Measurements from ENCODE around the gene TAS2R41.

The TAS2R41 gene

DNA sequence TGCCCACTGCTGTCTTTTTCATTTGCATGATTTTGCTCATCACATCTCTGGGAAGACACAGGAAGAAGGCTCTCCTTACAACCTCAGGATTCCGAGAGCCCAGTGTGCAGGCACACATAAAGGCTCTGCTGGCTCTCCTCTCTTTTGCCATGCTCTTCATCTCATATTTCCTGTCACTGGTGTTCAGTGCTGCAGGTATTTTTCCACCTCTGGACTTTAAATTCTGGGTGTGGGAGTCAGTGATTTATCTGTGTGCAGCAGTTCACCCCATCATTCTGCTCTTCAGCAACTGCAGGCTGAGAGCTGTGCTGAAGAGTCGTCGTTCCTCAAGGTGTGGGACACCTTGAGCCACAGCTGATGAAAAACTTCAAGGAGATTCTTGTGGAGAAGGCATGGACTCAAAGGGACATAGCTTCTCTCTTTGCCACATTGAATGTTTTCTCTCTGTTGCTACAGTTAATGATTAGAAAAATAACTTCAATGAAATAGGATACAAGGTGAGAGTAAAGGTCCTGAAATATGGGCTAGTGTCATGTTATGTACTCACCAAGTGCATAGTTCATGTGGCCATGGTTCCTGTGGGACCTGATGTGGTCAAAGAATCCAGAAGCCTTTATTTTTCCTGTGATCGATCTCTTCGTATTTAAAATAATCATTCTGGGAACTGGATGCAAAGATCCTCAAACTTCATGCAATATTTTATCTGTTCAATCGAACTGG lies 33.5 kb upstream of the TAS2R41 start:
- H3K4me1 ChIP-seq (ENCODE audit: control insufficient read depth, insufficient read depth, low read length) = peaks cover 8% of the 10 kb centered on the region
- no peak overlapping the region for H3K9ac ChIP-seq (ENCODE audit: low read length)
- H3K27me3 ChIP-seq (ENCODE audit: control insufficient read depth, insufficient read depth, low read length) = no peaks in the 10 kb centered on the region
- H3K27ac ChIP-seq (ENCODE audit: low read depth, low read length) = no peak overlapping the region
- H3K36me3 ChIP-seq (ENCODE audit: control insufficient read depth, insufficient read depth, low read length) = no peaks in the 10 kb centered on the region
- H3K4me3 ChIP-seq (ENCODE audit: low read depth, low read length) = no peak overlapping the region
- no peaks in the 10 kb centered on the region for H3K9me3 ChIP-seq (ENCODE audit: control insufficient read depth, insufficient read depth, low read depth, low read length)

- Histone ChIP-seq H3K4me1 (ENCODE audit: control insufficient read depth, insufficient read depth, low read length) (peaks cover 8% of the 10 kb centered on the region), H3K4me3 (ENCODE audit: low read depth, low read length) (no peak overlapping the region), H3K9ac (ENCODE audit: low read length) (no peak overlapping the region), H3K27ac (ENCODE audit: low read depth, low read length) (no peak overlapping the region), H3K27me3 (ENCODE audit: control insufficient read depth, insufficient read depth, low read length) (no peaks in the 10 kb centered on the region), H3K36me3 (ENCODE audit: control insufficient read depth, insufficient read depth, low read length) (no peaks in the 10 kb centered on the region), H3K9me3 (ENCODE audit: control insufficient read depth, insufficient read depth, low read depth, low read length) (no peaks in the 10 kb centered on the region)
Observed at GRCh38 chr7:143444785-143445184, 32.9 kb upstream of the TAS2R41 start.

DNA sequence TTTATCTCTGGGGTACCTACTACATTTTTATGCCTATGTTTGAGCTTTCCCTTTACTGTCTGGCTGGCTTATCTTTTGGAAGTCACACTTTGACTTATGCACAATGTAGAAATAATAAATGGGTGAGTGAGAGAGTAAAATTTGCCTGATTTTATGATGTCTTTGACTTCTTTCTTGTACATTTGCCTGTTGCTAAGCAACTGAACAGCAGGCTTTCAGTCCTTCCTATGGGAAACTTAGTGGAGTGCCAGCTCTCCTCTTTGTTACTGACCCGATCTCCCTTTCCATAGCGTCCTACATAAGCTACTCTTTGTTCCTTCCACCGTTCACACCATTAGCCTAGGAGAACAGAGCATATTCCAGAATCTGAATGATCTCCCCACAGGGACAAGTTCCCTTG lies 30.2 kb upstream of the TAS2R41 start:
- H3K27me3 ChIP-seq (ENCODE audit: control insufficient read depth, insufficient read depth, low read length) = no peaks in the 10 kb centered on the region
- H3K36me3 ChIP-seq (ENCODE audit: control insufficient read depth, insufficient read depth, low read length) = no peaks in the 10 kb centered on the region
- no peak overlapping the region for H3K27ac ChIP-seq (ENCODE audit: low read depth, low read length)
- H3K9me3 ChIP-seq (ENCODE audit: control insufficient read depth, insufficient read depth, low read depth, low read length) = no peaks in the 10 kb centered on the region
- peaks cover 8% of the 10 kb centered on the region for H3K4me1 ChIP-seq (ENCODE audit: control insufficient read depth, insufficient read depth, low read length)
- no peak overlapping the region for H3K9ac ChIP-seq (ENCODE audit: low read length)
- no peak overlapping the region for H3K4me3 ChIP-seq (ENCODE audit: low read depth, low read length)

GRCh38 chr7:143448429-143448828 lies 29.2 kb upstream of the TAS2R41 start:
- no peaks in the 10 kb centered on the region for H3K27me3 ChIP-seq (ENCODE audit: control insufficient read depth, insufficient read depth, low read length)
- no peaks in the 10 kb centered on the region for H3K9me3 ChIP-seq (ENCODE audit: control insufficient read depth, insufficient read depth, low read depth, low read length)
- no peaks in the 10 kb centered on the region for H3K36me3 ChIP-seq (ENCODE audit: control insufficient read depth, insufficient read depth, low read length)
- H3K4me3 ChIP-seq (ENCODE audit: low read depth, low read length) = no peak overlapping the region
- no peak overlapping the region for H3K27ac ChIP-seq (ENCODE audit: low read depth, low read length)
- peaks cover 8% of the 10 kb centered on the region for H3K4me1 ChIP-seq (ENCODE audit: control insufficient read depth, insufficient read depth, low read length)
- H3K9ac ChIP-seq (ENCODE audit: low read length) = no peak overlapping the region

DNA sequence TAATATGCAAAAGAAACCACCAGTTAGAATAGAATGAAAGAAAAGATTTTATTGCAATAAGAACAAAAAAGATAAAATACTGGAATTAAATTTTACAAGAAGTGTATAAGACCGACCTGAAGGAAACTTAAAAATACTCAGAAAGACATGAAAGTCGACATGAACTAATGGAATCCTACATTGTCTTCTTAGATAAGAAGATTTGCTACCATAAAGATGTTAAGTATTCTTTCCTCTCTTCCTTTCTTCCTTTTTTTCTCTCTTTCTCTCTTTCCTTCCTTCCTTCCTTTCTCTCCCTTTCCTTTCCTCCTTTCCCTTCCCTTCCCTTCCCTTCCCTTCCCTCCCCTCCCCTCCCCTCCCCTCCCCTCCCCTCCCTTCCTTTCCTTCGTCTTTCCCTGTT lies 27.9 kb upstream of the TAS2R41 start:
- no peak overlapping the region for H3K9ac ChIP-seq (ENCODE audit: low read length)

GRCh38 chr7:143451122-143451521 lies 26.6 kb upstream of the TAS2R41 start:
- H3K36me3 ChIP-seq (ENCODE audit: control insufficient read depth, insufficient read depth, low read length) = no peaks in the 10 kb centered on the region
- H3K27me3 ChIP-seq (ENCODE audit: control insufficient read depth, insufficient read depth, low read length) = no peaks in the 10 kb centered on the region
- H3K27ac ChIP-seq (ENCODE audit: low read depth, low read length) = no peak overlapping the region
- H3K9me3 ChIP-seq (ENCODE audit: control insufficient read depth, insufficient read depth, low read depth, low read length) = no peaks in the 10 kb centered on the region
- H3K9ac ChIP-seq (ENCODE audit: low read length) = no peak overlapping the region
- H3K4me3 ChIP-seq (ENCODE audit: low read depth, low read length) = no peak overlapping the region
- no peaks in the 10 kb centered on the region for H3K4me1 ChIP-seq (ENCODE audit: control insufficient read depth, insufficient read depth, low read length)

More for the DNA sequence above, 27.9 kb upstream of the TAS2R41 start:
- no peaks in the 10 kb centered on the region for H3K27me3 ChIP-seq (ENCODE audit: control insufficient read depth, insufficient read depth, low read length)
- no peak overlapping the region for H3K27ac ChIP-seq (ENCODE audit: low read depth, low read length)
- no peaks in the 10 kb centered on the region for H3K36me3 ChIP-seq (ENCODE audit: control insufficient read depth, insufficient read depth, low read length)
- no peak overlapping the region for H3K4me3 ChIP-seq (ENCODE audit: low read depth, low read length)
- peaks cover 8% of the 10 kb centered on the region for H3K4me1 ChIP-seq (ENCODE audit: control insufficient read depth, insufficient read depth, low read length)
- H3K9me3 ChIP-seq (ENCODE audit: control insufficient read depth, insufficient read depth, low read depth, low read length) = no peaks in the 10 kb centered on the region

- no peak overlapping the region for H3K4me3 ChIP-seq (ENCODE audit: low read depth, low read length)
- no peaks in the 10 kb centered on the region for H3K36me3 ChIP-seq (ENCODE audit: control insufficient read depth, insufficient read depth, low read length)
- H3K27me3 ChIP-seq (ENCODE audit: control insufficient read depth, insufficient read depth, low read length) = no peaks in the 10 kb centered on the region
- no peak overlapping the region for H3K27ac ChIP-seq (ENCODE audit: low read depth, low read length)
- no peaks in the 10 kb centered on the region for H3K4me1 ChIP-seq (ENCODE audit: control insufficient read depth, insufficient read depth, low read length)
- no peak overlapping the region for H3K9ac ChIP-seq (ENCODE audit: low read length)
- H3K9me3 ChIP-seq (ENCODE audit: control insufficient read depth, insufficient read depth, low read depth, low read length) = no peaks in the 10 kb centered on the region
Observed at GRCh38 chr7:143451746-143452145, 25.9 kb upstream of the TAS2R41 start.

- no peak overlapping the region for H3K4me3 ChIP-seq (ENCODE audit: low read depth, low read length)
- H3K36me3 ChIP-seq (ENCODE audit: control insufficient read depth, insufficient read depth, low read length) = no peaks in the 10 kb centered on the region
- H3K27ac ChIP-seq (ENCODE audit: low read depth, low read length) = no peak overlapping the region
- H3K9ac ChIP-seq (ENCODE audit: low read length) = no peak overlapping the region
- H3K4me1 ChIP-seq (ENCODE audit: control insufficient read depth, insufficient read depth, low read length) = no peaks in the 10 kb centered on the region
- H3K27me3 ChIP-seq (ENCODE audit: control insufficient read depth, insufficient read depth, low read length) = no peaks in the 10 kb centered on the region
- H3K9me3 ChIP-seq (ENCODE audit: control insufficient read depth, insufficient read depth, low read depth, low read length) = no peaks in the 10 kb centered on the region
Observed at GRCh38 chr7:143452495-143452894, 25.2 kb upstream of the TAS2R41 start.

DNA sequence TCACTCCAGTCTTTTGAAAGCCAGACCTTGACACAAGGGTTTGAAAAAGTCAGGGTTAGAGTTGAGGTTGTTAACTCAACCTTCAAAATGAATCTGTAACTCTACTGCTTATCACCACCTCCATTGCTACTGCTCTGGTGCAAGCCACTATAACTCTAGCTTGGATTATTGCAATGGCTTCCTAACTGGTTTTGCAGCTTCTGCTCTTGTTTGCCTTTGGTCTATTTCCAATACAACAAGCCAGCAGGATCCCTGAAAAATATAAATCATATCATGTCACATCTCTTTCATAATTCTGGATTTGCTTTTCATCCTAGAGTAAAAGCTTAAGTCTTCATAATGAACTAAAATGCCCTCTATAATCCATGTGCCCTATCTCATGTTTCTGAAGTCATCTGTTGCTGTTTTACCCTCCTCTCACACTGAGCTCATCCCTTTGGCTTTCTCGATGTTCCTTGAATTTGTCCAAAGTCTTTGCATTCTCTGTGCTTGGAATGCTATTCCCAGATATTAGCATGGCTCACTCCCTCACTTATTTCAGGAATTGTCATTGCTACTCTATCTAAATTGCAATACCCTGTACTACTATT lies 23.5 kb upstream of the TAS2R41 start:
- no peaks in the 10 kb centered on the region for H3K36me3 ChIP-seq (ENCODE audit: control insufficient read depth, insufficient read depth, low read length)
- H3K9me3 ChIP-seq (ENCODE audit: control insufficient read depth, insufficient read depth, low read depth, low read length) = no peaks in the 10 kb centered on the region
- no peak overlapping the region for H3K9ac ChIP-seq (ENCODE audit: low read length)
- H3K27ac ChIP-seq (ENCODE audit: low read depth, low read length) = no peak overlapping the region
- no peak overlapping the region for H3K4me3 ChIP-seq (ENCODE audit: low read depth, low read length)
- no peaks in the 10 kb centered on the region for H3K27me3 ChIP-seq (ENCODE audit: control insufficient read depth, insufficient read depth, low read length)
- no peaks in the 10 kb centered on the region for H3K4me1 ChIP-seq (ENCODE audit: control insufficient read depth, insufficient read depth, low read length)

- Histone ChIP-seq H3K4me1 (ENCODE audit: control insufficient read depth, insufficient read depth, low read length) (no peaks in the 10 kb centered on the region), H3K27ac (ENCODE audit: low read depth, low read length) (no peak overlapping the region), H3K9me3 (ENCODE audit: control insufficient read depth, insufficient read depth, low read depth, low read length) (no peaks in the 10 kb centered on the region), H3K27me3 (ENCODE audit: control insufficient read depth, insufficient read depth, low read length) (no peaks in the 10 kb centered on the region), H3K4me3 (ENCODE audit: low read depth, low read length) (no peak overlapping the region), H3K9ac (ENCODE audit: low read length) (no peak overlapping the region), H3K36me3 (ENCODE audit: control insufficient read depth, insufficient read depth, low read length) (no peaks in the 10 kb centered on the region)
Observed at GRCh38 chr7:143455491-143455890, 22.2 kb upstream of the TAS2R41 start.

DNA sequence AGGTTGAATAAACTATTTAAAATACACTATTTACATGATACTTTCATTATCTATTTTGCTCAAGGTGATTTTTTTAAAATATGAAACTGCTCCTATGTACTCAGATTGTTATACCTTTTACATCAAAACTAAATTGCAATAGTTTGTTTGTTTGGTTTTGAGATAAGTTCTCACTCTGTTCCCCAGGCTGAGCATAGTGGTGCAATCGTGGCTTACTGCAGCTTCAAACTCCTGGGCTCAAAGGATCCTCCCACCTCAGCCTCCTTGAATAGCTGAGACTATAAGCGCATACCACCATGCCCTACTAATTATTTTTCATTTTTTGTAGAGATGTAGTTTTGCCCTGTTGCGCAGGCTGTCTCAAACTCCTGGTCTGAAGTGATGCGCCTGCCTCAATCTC lies 21.7 kb upstream of the TAS2R41 start:
- Histone ChIP-seq H3K36me3 (ENCODE audit: control insufficient read depth, insufficient read depth, low read length) (no peaks in the 10 kb centered on the region), H3K9me3 (ENCODE audit: control insufficient read depth, insufficient read depth, low read depth, low read length) (peaks cover 2% of the 10 kb centered on the region; the same call in 1 of the 2 replicates), H3K9ac (ENCODE audit: low read length) (no peak overlapping the region), H3K27me3 (ENCODE audit: control insufficient read depth, insufficient read depth, low read length) (no peaks in the 10 kb centered on the region), H3K27ac (ENCODE audit: low read depth, low read length) (no peak overlapping the region), H3K4me1 (ENCODE audit: control insufficient read depth, insufficient read depth, low read length) (no peaks in the 10 kb centered on the region), H3K4me3 (ENCODE audit: low read depth, low read length) (no peak overlapping the region)
